K562 (cell line): ENCODE measurements around the gene C3. TPM values are rescaled to one million over a fixed set of nuclear protein-coding genes. Genes with fewer than 3 reads are reported as not detected.

ENCODE experiments used
- RAD21 ChIP-seq, 2 experiments: fragments of 250-450 bp in 1 of 2; fragments of 450-650 bp in 1 of 2; sonication (Bioruptor Pico) in 1 of 2; formaldehyde crosslinking in 1 of 2; IDR thresholded peaks in 1 of 2; conservative IDR thresholded peaks in 1 of 2; 2 replicates each; pipeline versions ENCODE4 v1.4.0 to v1.8.0; 2020 to 2022; ENCODE audit warnings: mild to moderate bottlenecking in 2 of 2, moderate library complexity in 1 of 2
- polyA plus RNA-seq, 8 experiments: library from polyadenylated mRNA; depleted of rRNA in 4 of 8; stranded (reverse) in 5 of 8; unstranded in 3 of 8; fragments of >200 nt; fragmentation: Nextera tagmentation in 2 of 8; fragmentation: Illumina TruSeq in 1 of 8; extraction: Ambion mirVana in 2 of 8; extraction: Trizol in 1 of 8; gene quantifications; 2 replicates each; pipeline versions ENCODE4 v1.2.1 to v1.2.3, GENCODE V29; 2011 to 2014; ENCODE audit warnings: inconsistent platforms in 1 of 8, missing spikeins in 1 of 8
- total RNA-seq, 7 experiments: library from RNA; depleted of rRNA in 6 of 7; stranded (reverse); fragments of >200 nt in 6 of 7; fragmentation: Illumina TruSeq in 2 of 7; extraction: Trizol in 2 of 7; gene quantifications; 2 replicates each; pipeline versions ENCODE4 v1.2.1 to v1.2.3, GENCODE V29; 2011 to 2021; ENCODE audit warnings: low replicate concordance in 1 of 7
- TF ChIP-seq, protein P1 (sequence below): IDR thresholded peaks from 2 replicates; pipeline ENCODE4 v1.6.1; 2011; ENCODE audit warnings: borderline replicate concordance, low read depth, mild to moderate bottlenecking, moderate library complexity, low read length; ENCODE audit not compliant: insufficient read depth, poor library complexity, severe bottlenecking
- TF ChIP-seq, protein P2 (sequence below): fragments of 450-650 bp; IDR thresholded peaks from 2 replicates; pipeline ENCODE4 v1.6.1; 2016
- TF ChIP-seq, protein P3 (sequence below), 3 experiments: IDR thresholded peaks in 2 of 3; conservative IDR thresholded peaks in 1 of 3; 2 replicates each; pipeline ENCODE4 v1.5.1; 2011 to 2012; ENCODE audit warnings: low read length in 3 of 3, mild to moderate bottlenecking in 3 of 3, control low read depth in 2 of 3, improper control_type of control experiment in 1 of 3, inconsistent platforms in 1 of 3, low read depth in 1 of 3, mixed read lengths in 1 of 3, moderate library complexity in 1 of 3; ENCODE audit not compliant: insufficient read depth in 2 of 3

The C3 gene
- total and polyA plus RNA-seq, 9 of the 15 experiments (the other 6 are each of a cell fraction or from before 2014, with no cell fraction given): 0.59 to 10.6 (median 2.2) TPM

DNA sequence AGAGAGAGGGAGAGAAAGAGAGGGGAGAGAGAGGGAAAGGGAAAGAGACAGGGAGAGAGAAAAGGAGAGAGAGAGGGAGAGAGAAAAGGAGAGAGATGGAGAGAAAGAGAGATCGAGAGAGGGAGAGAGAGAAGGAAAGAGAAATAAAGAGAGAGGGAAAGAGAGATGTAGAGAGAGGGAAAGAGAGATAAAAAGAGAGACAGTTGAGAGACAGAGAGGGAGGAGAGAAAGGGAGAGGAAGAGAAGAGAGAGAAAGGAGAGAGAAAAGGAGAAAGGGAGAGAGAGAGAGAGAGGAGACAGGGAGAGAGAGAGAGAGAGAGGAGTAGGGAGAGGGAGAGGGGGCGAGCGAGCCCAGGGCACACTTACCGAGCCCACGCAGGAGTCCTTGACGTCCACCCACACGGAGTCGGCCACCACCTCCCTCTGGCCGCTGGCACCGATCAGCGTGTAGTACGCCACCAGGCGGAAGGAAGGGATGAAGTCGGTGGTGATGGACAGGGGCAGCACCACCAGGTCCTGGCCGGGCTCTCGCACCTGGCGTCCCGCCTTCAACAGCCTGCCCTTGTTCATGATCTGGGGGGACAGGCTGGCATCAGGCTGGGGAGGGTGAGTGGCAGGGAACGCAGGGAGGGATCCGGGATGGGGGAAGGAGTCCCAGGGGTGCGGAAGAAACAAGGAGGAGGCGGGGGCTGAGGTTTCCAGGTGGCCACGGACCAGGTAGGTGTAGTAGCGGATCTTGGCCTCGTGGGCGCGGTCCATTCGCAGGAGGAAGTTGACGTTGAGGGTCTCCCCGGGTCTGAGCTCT, 10.0 kb downstream of the C3 start (continued):
- TF ChIP-seq, protein P1, sequence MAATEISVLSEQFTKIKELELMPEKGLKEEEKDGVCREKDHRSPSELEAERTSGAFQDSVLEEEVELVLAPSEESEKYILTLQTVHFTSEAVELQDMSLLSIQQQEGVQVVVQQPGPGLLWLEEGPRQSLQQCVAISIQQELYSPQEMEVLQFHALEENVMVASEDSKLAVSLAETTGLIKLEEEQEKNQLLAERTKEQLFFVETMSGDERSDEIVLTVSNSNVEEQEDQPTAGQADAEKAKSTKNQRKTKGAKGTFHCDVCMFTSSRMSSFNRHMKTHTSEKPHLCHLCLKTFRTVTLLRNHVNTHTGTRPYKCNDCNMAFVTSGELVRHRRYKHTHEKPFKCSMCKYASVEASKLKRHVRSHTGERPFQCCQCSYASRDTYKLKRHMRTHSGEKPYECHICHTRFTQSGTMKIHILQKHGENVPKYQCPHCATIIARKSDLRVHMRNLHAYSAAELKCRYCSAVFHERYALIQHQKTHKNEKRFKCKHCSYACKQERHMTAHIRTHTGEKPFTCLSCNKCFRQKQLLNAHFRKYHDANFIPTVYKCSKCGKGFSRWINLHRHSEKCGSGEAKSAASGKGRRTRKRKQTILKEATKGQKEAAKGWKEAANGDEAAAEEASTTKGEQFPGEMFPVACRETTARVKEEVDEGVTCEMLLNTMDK: peak; percentile 47
- TF ChIP-seq, protein P2, sequence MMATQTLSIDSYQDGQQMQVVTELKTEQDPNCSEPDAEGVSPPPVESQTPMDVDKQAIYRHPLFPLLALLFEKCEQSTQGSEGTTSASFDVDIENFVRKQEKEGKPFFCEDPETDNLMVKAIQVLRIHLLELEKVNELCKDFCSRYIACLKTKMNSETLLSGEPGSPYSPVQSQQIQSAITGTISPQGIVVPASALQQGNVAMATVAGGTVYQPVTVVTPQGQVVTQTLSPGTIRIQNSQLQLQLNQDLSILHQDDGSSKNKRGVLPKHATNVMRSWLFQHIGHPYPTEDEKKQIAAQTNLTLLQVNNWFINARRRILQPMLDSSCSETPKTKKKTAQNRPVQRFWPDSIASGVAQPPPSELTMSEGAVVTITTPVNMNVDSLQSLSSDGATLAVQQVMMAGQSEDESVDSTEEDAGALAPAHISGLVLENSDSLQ: peak; percentile 80
- TF ChIP-seq RAD21 (CRISPR knock-in tag; conservative IDR thresholded peaks at IDR 0.05 in 1 of 2, IDR thresholded peaks at IDR 0.05 in 1 of 2): peak in 1 of 2 experiments; percentile 26; a peak in 1 of 4 replicates
- TF ChIP-seq, protein P3, sequence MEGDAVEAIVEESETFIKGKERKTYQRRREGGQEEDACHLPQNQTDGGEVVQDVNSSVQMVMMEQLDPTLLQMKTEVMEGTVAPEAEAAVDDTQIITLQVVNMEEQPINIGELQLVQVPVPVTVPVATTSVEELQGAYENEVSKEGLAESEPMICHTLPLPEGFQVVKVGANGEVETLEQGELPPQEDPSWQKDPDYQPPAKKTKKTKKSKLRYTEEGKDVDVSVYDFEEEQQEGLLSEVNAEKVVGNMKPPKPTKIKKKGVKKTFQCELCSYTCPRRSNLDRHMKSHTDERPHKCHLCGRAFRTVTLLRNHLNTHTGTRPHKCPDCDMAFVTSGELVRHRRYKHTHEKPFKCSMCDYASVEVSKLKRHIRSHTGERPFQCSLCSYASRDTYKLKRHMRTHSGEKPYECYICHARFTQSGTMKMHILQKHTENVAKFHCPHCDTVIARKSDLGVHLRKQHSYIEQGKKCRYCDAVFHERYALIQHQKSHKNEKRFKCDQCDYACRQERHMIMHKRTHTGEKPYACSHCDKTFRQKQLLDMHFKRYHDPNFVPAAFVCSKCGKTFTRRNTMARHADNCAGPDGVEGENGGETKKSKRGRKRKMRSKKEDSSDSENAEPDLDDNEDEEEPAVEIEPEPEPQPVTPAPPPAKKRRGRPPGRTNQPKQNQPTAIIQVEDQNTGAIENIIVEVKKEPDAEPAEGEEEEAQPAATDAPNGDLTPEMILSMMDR (IDR thresholded peaks at IDR 0.05 in 2 of 3, conservative IDR thresholded peaks at IDR 0.05 in 1 of 3; ENCODE audit: insufficient read depth in 2 of 3, low read depth in 1 of 3, low read length in 3 of 3): peak; percentile 17 to 64 (median 49); a peak in 4 of 6 replicates
- TF ChIP-seq, all 486 proteins: peak for 9
